KMS-11 (cell line): ENCODE measurements around the gene CAMTA1.

ENCODE experiments used
- H2AFZ ChIP-seq: fragments of 200-600 bp; sonication (generic); 2 replicates; pipeline ENCODE4 v1.6.1; 2016; ENCODE audit warnings: antibody characterized with exemption, mixed run types, low read depth
- H3K27ac ChIP-seq: fragments of 200-600 bp; sonication (generic); 2 replicates; pipeline ENCODE4 v1.6.1; 2016; ENCODE audit warnings: mild to moderate bottlenecking, mixed run types
- H3K27me3 ChIP-seq: fragments of 200-600 bp; sonication (generic); 2 replicates; pipeline ENCODE4 v1.6.1; 2017; ENCODE audit warnings: mild to moderate bottlenecking, low read depth, mixed run types, moderate library complexity; ENCODE audit not compliant: insufficient read depth
- H3K36me3 ChIP-seq: fragments of 200-600 bp; sonication (generic); 2 replicates; pipeline ENCODE4 v1.6.1; 2017; ENCODE audit warnings: mild to moderate bottlenecking, mixed run types; ENCODE audit not compliant: insufficient read depth
- H3K4me1 ChIP-seq: fragments of 200-600 bp; sonication (generic); 2 replicates; pipeline ENCODE4 v1.6.1; 2016; ENCODE audit warnings: mild to moderate bottlenecking, low read depth, mixed run types; ENCODE audit not compliant: poor library complexity, severe bottlenecking
- H3K4me2 ChIP-seq: fragments of 200-600 bp; sonication (generic); 2 replicates; pipeline ENCODE4 v1.7.0; 2016; ENCODE audit warnings: mild to moderate bottlenecking, mixed run types
- H3K4me3 ChIP-seq: fragments of 200-600 bp; sonication (generic); IDR thresholded peaks from 2 replicates; pipeline ENCODE4 v1.6.1; 2017; ENCODE audit warnings: low read depth, low read length, mixed read lengths; ENCODE audit not compliant: insufficient read depth
- H3K79me2 ChIP-seq: fragments of 200-600 bp; sonication (generic); 2 replicates; pipeline ENCODE4 v1.6.1; 2016; ENCODE audit warnings: low read depth, mixed run types; ENCODE audit not compliant: insufficient read depth
- H3K9ac ChIP-seq: fragments of 200-600 bp; sonication (generic); 2 replicates; pipeline ENCODE4 v1.6.1; 2016; ENCODE audit warnings: mild to moderate bottlenecking, mixed run types
- H4K20me1 ChIP-seq: fragments of 200-600 bp; sonication (generic); 2 replicates; pipeline ENCODE4 v1.6.1; 2016; ENCODE audit warnings: mild to moderate bottlenecking, mixed run types; ENCODE audit not compliant: insufficient read depth
- TF ChIP-seq, protein P1 (sequence below): fragments of 200-600 bp; sonication (generic); conservative IDR thresholded peaks from 2 replicates; pipeline ENCODE4 v1.6.1; 2017; ENCODE audit warnings: low read depth, mild to moderate bottlenecking, antibody characterized with exemption, low read length, moderate library complexity, mixed read lengths

The CAMTA1 gene

GRCh38 chr1:7438396-7438785 lies 653.1 kb downstream of the CAMTA1 start:
- Histone ChIP-seq H3K9ac (no peak overlapping the region), H3K4me3 (no peak overlapping the region), H3K36me3 (no peaks in the 10 kb centered on the region), H3K79me2 (no peaks in the 10 kb centered on the region), H3K27ac (no peak overlapping the region), H4K20me1 (no peaks in the 10 kb centered on the region), H3K27me3 (peaks cover 4% of the 10 kb centered on the region; the same call in 1 of the 2 replicates), H2AFZ (no peak overlapping the region), H3K4me1 (no peaks in the 10 kb centered on the region), H3K4me2 (no peak overlapping the region)
- TF ChIP-seq, protein P1, sequence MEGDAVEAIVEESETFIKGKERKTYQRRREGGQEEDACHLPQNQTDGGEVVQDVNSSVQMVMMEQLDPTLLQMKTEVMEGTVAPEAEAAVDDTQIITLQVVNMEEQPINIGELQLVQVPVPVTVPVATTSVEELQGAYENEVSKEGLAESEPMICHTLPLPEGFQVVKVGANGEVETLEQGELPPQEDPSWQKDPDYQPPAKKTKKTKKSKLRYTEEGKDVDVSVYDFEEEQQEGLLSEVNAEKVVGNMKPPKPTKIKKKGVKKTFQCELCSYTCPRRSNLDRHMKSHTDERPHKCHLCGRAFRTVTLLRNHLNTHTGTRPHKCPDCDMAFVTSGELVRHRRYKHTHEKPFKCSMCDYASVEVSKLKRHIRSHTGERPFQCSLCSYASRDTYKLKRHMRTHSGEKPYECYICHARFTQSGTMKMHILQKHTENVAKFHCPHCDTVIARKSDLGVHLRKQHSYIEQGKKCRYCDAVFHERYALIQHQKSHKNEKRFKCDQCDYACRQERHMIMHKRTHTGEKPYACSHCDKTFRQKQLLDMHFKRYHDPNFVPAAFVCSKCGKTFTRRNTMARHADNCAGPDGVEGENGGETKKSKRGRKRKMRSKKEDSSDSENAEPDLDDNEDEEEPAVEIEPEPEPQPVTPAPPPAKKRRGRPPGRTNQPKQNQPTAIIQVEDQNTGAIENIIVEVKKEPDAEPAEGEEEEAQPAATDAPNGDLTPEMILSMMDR: no peak

DNA sequence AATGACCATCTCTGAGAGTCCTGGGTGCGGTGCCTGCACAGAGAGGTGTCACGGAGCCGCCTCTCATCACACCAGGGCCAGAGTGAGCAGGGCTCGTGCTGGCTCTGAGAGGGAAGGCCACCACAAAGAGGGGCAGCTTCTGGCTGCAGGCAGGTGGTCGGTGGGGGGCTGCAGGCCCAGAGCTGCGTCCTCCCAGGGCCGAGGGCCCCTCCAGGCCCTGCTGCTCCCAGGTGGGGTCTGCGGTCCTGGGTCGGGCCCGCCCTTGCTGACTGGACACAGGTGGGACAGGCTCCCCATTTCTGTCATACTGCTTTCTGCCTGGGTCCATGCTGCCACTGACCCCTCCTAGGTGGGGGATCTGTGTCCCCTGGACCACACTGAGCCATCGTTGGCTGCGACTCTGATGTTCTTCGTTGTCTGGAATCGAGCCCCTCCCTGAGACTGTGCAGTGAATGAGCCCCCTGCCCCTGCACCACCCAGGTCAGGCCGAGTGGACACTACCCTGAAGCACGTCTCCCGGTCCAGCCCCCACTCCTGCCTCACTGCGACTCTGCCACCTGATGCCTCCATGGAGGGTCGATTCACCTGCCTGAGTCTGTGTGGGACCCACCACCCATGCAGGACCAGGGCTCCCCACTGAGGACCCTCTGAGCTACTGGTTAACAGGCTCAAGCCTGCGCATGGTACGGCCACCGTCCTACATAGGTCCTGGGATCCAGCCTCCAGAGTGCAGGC lies 653.8 kb downstream of the CAMTA1 start:
- H3K27me3 ChIP-seq: peaks cover 4% of the 10 kb centered on the region; the same call in 1 of the 2 replicates
- TF ChIP-seq, protein P1: no peak
- no peaks in the 10 kb centered on the region for H3K79me2 ChIP-seq
- H3K4me2 ChIP-seq: no peak overlapping the region
- H3K27ac ChIP-seq: no peak overlapping the region
- no peak overlapping the region for H3K4me3 ChIP-seq
- H2AFZ ChIP-seq: no peak overlapping the region
- H3K4me1 ChIP-seq: no peaks in the 10 kb centered on the region
- H4K20me1 ChIP-seq: no peaks in the 10 kb centered on the region
- no peaks in the 10 kb centered on the region for H3K36me3 ChIP-seq
- H3K9ac ChIP-seq: no peak overlapping the region

GRCh38 chr1:7440154-7440553 lies 654.9 kb downstream of the CAMTA1 start:
- H3K4me1 ChIP-seq: no peaks in the 10 kb centered on the region
- H3K4me2 ChIP-seq: no peak overlapping the region
- no peak overlapping the region for H3K27ac ChIP-seq
- no peaks in the 10 kb centered on the region for H3K36me3 ChIP-seq
- TF ChIP-seq, protein P1: no peak
- no peak overlapping the region for H3K4me3 ChIP-seq
- no peak overlapping the region for H3K9ac ChIP-seq
- no peak overlapping the region for H2AFZ ChIP-seq
- H3K79me2 ChIP-seq: no peaks in the 10 kb centered on the region
- peaks cover 4% of the 10 kb centered on the region; the same call in 1 of the 2 replicates for H3K27me3 ChIP-seq
- H4K20me1 ChIP-seq: no peaks in the 10 kb centered on the region

DNA sequence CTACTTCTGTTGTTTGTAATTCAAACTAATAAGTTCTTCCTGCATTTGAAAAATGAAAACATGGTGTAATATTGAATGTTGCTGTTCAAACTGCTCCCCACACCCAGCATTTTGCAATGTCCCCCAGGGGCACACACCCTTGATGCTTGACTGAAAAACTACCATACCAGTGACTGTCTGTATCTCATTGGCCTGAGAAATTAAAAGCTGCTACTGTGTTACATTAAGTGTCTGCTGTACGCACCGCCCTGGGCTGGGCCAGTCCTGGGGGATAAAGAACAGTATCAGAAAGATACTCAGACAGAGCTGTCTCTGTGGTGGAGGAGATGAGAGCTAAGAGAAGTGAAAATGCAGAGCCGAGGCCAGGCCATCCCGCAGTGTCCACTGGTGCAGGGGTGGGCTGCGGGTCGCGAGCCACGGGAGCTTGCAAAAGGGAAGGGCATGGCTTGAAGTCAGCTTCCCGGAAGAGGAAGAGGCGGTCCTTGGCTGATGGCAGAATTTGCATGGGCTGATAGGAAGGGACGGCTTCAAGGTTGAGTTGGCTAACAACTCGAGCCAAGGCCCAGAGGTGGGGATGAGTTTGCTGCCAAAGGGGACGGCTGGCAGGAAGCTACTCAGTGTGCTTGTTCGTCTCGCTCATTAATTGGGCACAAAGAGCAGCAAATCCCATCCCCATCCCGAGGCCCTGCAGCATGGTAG lies 656.0 kb downstream of the CAMTA1 start:
- Histone ChIP-seq H4K20me1 (no peaks in the 10 kb centered on the region), H3K79me2 (no peaks in the 10 kb centered on the region), H2AFZ (no peak overlapping the region), H3K27me3 (no peaks in the 10 kb centered on the region; the same call in 1 of the 2 replicates), H3K9ac (no peak overlapping the region), H3K4me2 (no peak overlapping the region), H3K27ac (no peak overlapping the region), H3K4me1 (no peaks in the 10 kb centered on the region), H3K36me3 (no peaks in the 10 kb centered on the region), H3K4me3 (no peak overlapping the region)
- TF ChIP-seq, protein P1: no peak
